GM19328 (cell line): ENCODE measurements around the gene GIN1.
"Not testable (repeated sequence)": the region's sequence is repeated elsewhere in the genome, so short reads cannot be mapped to it uniquely, and the experiment has no call there.

ENCODE experiments used
- ATAC-seq: cut with Tn5 transposase; IDR thresholded peaks from one replicate; pipeline ENCODE4 v1.9.1; 2021; ENCODE audit warnings: mild to moderate bottlenecking, moderate library complexity; ENCODE audit not compliant: unreplicated experiment

GIN1 gene

DNA sequence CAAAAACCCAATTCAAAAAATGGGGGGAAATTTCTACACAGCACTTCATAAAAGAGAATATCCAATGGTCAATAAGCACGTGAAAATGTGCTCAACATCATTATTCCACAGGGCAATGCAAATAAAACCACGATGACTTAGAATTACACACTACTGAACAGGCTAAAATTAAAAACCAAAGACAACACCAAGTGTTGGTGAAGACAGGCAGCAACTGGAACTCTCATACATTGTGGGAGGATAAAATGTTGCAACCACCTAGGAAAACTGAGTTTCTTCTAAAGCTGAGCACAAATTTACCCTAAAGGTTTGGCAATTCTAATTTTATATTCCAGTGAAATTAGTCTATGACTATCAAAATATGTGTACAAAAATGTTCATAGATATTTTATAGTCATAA, 9.5 kb downstream of the GIN1 start:
- no peak for ATAC-seq

DNA sequence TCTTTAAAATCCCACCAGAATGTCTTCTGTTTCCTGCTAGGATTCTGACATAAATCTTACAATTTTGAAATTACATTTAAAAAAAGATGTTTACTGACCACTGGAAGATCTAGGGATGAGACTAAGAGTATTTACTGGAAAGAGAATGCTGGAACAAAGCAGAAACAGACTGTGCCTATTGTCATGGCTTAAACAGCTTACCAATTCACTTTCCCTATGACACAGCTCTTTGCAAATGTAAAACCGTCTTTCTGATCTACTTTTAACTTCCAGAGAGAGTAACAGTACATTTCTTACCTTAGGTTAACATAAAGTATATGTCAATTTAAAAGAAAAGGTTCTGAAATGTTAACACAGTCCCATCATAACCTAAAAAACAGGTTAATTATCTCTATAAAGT, 10.7 kb downstream of the GIN1 start:
- ATAC-seq = no peak

DNA sequence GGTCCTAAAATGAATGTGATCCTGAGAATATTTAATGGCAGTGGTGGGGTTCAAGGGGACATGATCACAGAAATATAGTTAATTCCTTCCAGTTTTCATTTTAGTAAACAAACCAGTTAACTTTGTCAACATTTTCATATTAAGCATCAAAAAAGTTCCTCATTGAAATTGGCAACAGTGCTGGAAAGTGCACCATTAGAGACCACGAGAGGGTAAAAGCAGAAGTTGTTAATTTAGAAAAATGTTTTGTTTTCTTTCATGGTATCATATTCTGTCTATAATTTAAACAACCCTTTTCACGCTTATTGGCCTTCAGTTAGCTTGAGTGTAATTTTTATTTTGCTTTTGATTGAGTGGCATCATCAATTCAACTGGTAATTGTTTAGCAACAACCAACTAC, 11.9 kb downstream of the GIN1 start:
- ATAC-seq = no peak

DNA sequence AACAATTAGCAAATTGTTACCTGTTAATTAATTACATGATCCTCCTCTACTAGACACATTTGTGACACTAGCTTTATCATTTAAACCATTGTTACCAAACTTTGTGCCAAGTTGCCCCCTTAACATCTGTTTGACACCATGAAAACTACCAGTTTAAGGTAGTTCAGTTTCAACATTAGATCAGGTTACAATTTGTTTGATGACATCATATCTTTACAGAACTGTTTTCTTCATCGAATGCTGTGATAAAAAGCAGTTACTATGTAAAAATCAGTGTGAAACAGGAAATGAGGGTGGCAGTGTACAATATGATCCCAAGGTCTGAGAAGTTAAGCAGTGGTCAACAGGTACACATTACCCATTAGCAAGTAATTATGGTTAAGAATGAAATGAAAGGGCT, 17.7 kb downstream of the GIN1 start:
- ATAC-seq = no peak

DNA sequence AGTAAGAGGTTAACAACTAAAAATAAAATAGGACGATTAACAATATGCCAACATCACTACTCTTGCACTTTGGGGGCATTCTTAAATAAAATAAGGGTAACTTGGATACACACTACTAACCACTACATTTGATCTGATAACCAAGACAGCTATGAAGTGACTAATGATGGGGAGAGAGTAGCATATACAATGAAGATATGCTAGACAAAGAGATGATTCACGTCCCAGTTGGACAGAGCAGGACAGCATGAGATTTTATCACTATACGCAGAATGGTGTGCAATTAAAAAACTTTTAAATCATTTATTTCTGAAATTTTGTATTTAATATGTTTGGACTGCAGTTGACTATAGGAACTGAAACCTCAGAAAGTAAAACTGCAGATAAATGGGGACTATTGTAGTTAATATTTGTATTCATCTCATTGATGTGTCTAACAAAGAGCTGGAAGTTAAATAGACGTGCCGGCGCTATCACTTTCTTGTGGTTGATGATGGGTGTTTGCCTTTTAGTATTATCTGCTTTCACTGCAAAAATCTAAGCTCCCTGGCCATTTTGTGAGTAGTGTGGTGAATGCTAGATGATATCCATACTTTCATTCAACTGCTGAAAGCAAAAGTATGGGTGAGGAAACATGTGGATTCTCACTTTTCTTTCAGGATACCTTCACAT, 18.7 kb downstream of the GIN1 start:
- no peak for ATAC-seq

DNA sequence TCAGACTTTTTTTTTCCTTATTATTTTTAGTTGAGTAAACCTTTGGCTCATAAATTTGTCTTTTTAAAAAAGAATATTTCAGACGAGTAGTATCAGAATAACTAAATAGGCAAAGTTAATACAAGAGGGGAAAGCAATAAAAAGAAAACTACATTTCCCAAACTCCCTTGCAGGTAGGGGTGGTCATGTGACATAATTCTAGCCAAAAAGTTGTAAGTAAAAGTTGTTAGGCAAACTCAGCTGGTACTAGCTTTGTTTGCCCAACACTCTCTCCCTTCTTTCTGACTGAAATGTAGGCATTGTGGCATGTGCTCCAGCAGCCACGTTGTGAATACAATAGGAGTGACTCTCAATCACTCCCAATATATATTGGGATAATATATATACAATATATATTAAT, 20.9 kb downstream of the GIN1 start:
- ATAC-seq = no peak

DNA sequence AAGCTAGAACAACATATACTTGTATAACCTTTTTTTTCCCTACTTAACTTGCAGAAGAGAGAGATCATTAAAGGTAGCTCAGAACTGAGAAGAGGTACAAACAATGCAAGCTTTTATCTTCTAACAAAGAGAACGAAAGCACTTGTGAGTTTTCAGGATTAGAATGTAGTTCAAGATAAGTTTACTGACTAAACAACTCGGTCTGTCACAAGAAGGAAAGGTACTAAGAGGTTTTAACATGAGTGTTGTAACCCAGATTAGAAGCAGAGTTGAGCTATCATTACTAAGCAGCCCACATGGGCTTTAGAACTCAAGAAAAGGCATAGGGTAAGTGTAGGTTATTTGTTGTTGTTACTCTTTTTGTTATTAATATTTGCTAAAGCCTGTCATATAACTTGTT, 25.2 kb downstream of the GIN1 start:
- no peak for ATAC-seq

DNA sequence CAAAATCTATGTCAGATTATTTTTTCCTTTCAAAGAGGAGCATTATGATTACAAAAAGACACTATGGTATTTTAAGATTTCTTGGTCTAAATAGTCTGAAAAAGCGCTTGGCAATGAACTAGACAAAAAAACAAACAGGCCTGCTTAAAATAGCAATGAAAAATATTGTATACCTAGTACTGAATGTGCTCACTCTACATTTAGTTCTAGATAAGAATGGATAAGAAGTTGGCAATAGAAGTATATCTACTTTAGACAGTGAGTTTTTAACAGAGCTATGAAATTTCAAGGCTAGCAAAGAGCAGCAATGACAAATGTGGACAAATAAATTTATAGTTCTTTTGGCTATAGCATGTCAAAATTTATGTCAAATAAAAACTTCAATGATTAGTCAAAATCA, 26.2 kb downstream of the GIN1 start:
- ATAC-seq = no peak

DNA sequence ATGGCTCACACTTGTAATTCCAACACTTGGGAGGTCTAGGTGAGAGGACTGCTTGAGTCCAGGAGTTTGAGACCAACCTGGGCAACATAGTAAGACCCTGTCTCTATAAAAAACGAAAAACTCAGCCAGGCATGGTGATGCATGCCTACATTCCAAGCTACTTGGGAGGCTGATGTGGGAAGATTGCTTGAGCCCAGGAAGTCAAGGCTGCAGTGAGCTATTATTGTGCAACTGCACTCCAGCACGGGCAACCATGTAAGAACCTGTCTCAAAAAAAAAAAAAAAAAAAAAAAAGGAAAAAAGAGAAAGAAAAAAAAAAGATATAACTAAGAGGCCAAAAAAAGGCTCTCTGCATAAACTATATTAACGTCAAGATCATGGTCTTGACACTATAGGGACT, 27.3 kb downstream of the GIN1 start:
- no peak for ATAC-seq

DNA sequence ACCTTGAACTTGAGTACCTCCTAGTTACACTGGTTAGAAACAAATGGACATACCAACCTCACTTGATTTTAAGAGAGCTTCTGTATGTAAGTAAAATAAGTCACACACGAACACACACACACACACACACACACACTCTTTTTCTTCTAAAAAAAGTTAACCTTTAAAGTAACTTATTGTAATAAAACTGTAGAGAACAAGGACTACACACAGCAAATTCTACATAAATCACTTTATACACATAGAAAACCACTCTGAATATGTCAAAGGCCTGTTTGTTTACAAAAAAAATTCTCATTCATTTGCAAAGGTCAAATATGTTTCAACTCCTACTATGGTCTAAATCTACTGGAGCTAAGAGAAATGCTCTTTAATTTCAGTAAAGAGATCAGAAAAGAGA, 29.1 kb downstream of the GIN1 start:
- no peak for ATAC-seq

DNA sequence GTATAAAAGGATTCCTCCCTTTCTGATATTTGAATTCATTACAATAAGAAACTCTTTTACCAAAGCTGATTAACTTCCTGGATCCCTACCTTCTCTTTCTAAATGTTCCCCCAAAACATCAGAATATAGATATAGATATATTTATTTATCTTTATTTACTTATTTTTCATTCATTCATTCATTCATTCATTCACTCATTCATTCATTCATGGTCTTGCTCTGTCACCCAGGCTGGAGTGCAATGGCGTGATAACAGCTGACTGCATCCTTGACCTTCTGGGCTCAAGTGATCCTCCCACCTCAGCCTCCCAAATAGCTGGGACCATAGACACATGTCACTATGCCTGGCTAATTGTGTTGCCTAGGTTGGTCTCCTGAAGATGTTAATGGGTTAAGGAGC, 30.7 kb downstream of the GIN1 start:
- ATAC-seq = no peak

DNA sequence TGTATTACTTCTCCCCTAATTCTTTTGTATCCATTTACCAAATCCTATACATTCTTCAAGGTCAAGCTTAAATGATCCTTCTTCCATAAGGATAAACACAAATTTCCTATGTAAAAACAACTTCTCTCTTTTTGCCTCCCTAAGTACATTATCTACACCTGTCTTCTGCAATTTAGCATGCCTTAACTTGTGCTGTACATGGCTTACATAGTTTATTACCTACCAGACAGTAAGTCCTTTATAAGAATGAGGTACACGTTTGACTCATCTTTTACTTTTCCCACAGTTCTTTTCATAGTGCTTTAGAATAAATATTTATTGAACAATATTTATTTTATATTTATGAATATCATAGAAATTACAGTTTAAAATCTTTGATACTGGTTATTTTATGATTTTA, 33.4 kb downstream of the GIN1 start:
- ATAC-seq = no peak

DNA sequence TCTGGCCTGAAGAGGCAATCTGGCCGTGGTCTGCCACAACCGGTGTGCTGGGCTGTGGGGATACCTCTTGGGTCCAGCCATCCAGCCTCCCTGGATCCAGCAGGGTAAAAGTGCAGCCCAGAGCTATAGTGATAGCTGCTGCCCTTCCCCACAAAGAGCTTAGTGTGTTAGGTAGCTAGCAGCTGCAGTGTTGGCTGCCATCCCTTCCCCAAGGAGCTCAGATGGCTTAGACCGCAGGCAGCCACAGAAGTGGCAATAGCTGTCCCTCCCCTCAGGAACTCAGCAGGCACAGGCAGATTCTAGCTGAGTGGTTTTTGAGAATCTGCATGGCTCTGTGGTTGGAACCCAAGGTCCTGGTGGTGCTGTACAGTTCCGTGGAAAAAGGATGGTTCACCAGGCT, 40.1 kb downstream of the GIN1 start:
- ATAC-seq = no peak

DNA sequence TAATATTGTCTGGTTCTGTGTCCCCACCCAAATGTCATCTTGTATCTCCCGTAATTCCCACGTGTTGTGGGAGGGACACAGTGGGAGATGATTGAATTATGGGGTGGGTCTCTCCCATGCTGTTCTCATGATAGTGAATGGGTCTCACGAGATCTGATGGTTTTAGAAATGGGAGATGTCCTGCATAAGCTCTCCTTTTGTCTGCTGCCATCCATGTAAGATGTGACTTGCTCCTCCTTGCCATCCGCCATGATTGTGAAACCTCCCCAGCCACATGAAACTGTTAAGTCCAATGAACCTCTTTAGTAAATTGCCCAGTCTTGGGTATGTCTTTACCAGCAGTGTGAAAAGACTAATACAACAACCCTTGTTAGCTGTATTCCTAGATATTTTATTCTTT, 44.5 kb downstream of the GIN1 start:
- ATAC-seq = no peak

DNA sequence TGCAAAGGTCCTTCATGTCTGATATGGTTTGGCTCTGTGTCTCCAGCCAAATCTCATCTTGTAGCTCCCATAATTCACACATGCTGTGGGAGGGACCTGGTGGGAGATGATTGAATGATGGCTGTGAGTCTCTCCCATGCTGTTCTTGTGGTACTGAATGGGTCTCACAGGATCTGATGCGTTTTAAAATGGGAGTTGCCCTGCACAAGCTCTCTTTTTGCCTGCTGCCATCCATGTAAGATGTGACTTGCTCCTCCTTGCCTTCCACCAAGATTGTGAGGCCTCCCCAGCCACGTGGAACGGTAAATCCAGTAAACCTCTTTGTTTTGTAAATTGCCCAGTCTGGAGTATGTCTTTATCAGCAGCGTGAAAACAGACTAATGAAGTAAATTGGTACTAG, 46.4 kb downstream of the GIN1 start:
- ATAC-seq = not testable (repeated sequence)

DNA sequence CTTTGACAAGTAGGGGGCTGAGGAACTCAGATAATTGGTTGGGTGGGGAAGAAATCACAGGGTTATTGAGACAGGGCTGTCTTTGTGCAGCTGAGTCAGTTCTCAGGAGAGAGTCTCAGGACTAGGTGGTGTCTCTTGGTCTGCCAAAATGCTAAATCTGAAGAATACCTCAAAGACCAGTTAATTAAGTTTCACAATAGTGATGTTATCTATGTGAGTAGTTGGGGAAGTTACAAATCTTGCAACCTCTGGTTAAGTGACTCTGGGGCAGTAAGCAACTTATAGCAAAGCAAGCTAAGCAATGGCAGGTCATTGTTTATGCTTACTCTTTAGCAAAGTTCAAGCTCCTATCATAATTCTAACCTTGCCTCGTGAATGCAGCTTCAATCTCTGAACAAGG, 53.6 kb downstream of the GIN1 start:
- ATAC-seq = no peak

DNA sequence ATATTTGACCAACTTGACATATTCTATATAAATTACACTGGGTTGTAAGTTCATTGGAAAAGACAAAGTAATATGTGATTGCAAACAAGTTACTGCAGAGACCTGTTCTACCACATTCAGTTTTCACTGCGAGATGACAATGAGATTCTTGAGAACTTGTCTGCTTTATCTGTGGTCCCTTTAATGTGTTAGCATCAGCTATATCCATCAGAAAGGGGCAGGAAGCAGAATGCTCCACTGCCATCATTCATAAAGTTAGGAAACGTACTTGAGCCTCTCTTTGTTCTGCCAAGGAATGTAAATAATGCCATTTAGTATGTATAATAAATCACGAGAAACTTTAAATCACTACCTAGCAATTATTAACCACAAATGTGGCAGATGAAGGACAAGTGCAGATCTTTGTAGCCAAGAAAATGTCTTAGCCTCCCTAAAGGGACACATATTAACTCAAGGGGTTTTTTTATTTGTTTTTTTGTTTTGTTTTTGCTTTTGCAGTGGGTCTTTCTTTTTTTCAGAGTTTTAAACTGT, 59.4 kb downstream of the GIN1 start:
- ATAC-seq = no peak

DNA sequence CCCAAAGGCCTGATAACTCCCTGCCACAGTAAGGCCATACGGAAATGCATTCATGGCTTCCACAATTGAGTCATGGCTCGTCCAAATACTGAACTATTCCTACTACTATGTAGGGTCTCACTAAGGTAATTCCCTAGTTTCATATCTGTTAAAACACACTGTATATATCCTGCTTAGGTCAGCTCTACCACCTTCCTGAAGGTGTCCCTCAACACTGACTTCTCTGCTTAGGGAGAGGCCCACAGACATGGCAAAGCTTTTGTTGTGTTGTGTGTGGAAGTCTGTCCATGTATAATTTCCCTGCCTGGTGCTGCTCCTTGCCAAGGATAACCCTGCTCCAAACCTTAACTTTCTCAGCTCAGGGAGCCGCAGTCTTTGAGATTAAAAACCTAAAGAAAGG, 60.4 kb downstream of the GIN1 start:
- ATAC-seq = no peak

DNA sequence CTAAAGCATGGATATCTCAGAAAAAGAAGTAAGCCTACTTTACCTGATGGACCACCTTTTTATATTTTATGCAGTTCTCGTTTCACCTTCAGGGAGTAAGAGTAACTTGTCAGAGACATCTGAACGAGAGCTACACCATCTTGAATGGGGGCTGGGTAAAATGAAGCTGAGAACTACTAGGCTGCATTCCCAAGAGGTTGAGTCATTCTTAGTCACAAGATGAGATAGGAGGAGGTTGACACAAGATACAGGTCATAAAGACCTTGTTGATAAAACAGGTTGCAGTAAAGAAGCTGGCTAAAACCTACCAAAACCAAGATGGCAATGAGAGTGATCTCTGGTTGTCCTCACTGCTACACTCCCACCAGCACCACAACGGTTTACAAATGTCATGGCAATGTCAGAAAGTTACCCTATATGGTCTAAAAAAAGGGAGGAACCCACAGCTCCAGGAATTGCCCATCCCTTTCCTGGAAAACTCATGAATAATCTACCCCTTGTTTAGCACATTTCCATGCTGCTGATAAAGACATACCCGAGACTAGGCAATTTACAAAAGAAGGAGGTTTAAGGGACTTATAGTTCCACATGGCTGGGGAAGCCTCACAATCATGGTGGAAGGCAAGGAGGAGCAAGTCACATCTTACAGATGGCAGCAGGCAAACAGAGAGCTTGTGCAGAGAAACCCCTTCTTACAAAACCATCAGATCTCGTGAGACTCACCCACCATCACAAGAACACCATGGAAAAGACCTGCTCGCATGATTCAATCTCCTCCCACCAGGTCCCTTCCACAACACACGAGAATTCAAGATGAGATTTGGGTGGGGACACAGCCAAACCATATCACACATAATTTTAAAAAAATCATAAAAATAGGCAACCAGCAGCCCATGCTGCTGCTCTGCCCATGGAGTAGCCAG, 62.5 kb downstream of the GIN1 start:
- no peak for ATAC-seq

DNA sequence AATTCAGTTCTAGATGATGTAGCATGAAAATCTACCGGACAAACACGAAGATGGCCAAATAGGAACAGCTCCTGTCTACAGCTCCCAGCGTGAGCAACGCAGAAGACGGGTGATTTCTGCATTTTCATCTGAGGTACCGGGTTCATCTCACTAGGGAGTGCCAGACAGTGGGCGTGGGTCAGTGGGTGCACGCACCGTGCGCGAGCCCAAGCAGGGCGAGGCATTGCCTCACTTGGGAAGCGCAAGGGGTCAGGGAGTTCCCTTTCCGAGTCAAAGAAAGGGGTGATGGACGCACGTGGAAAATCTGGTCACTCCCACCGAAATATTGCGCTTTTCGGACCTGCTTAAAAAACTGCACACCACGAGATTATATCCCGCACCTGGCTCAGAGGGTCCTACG, 73.2 kb downstream of the GIN1 start:
- ATAC-seq = not testable (repeated sequence)

DNA sequence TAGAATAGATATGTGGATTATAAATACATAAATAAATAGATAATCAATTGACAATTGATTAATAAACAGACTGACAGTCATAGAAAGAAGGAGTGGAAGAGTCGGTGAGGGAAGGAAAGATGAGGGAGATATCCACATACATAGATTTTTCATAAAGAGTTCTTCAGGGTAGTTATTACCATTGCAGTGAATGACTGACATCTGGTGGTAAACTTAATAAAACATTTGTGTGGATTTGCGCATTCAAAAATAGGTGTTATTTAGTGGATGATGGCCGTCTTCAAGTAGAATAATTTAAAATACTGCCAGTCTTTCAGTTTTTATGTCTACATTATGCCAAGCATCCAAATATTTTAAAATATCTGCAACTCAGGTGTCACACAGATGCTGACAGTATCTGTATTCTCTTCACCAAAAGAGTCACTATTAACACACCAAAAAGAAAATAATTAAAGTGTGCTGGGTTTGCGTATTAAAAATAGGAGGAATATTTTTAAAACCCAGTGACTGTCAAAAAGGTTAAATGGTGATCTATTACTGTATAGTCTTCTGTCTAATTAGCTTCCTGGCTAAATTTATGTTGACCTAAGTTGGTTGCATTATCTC, 78.8 kb downstream of the GIN1 start:
- ATAC-seq = no peak
